Vagina (tissue), 2 donors: ENCODE results near the gene ATXN1.

Experiments
- CTCF ChIP-seq, 3 experiments: fragments of 450-650 bp in 2 of 3; fragments of 200-600 bp in 1 of 3; sonication (generic) in 1 of 3; IDR thresholded peaks; one replicate each; pipeline ENCODE4 v1.5.1; 2017 to 2019; ENCODE audit warnings: antibody characterized with exemption in 3 of 3, mild to moderate bottlenecking in 2 of 3, moderate library complexity in 2 of 3
- POLR2A ChIP-seq, 2 donors: fragments of 450-650 bp; IDR thresholded peaks; one replicate each; pipeline ENCODE4 v1.6.1; 2017; ENCODE audit warnings: antibody characterized with exemption in 2 of 2, mild to moderate bottlenecking in 2 of 2, moderate library complexity in 2 of 2
- POLR2AphosphoS5 ChIP-seq, 2 donors: sonication (generic); formaldehyde crosslinking; IDR thresholded peaks; one replicate each; pipeline ENCODE4 v1.9.0; 2017; ENCODE audit warnings: antibody characterized with exemption in 2 of 2, mild to moderate bottlenecking in 2 of 2, low read depth in 1 of 2; ENCODE audit not compliant: insufficient read depth in 1 of 2

- TF ChIP-seq CTCF (IDR thresholded peaks at IDR 0.05) (no peak), POLR2A (IDR thresholded peaks at IDR 0.05) (no peak), POLR2AphosphoS5 (IDR thresholded peaks at IDR 0.05; ENCODE audit: insufficient read depth in 1 of 2, low read depth in 1 of 2) (no peak)
These were observed 22.2 kb upstream of the ATXN1 start for GRCh38 chr6:16783509-16783908.
